ENCODE data around the gene DDX10. TPM values are rescaled to one million over a fixed set of nuclear protein-coding genes. Genes with fewer than 3 reads are reported as not detected.
"Not testable (repeated sequence)": the region's sequence is repeated elsewhere in the genome, so short reads cannot be mapped to it uniquely, and the experiment has no call there.

The DDX10 gene
- total RNA-seq, 2 donors from 2014 or later, result 25.0 to 45.3 TPM

DNA sequence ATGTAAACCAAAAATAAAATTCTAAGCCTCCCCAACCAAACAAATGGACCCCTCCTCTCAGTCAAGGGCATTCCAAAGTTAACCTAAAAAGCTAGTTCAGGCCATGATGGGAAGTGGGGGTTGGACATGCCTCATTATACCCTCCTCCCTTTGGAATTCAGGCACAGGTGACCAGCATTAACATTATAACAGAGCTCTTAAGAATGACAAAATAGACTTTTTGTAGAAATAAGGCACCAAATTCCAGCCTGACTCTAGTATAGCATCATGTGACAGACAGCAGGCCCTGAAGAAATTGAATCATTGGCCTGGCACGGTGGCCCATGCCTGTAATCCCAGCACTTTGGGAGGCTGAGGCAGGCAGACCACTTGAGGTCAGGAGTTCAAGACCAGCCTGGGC is 23.1 kb upstream of the DDX10 start:
- H3K4me1 Mint-ChIP-seq; H3K27ac Mint-ChIP-seq; H3K36me3 Mint-ChIP-seq (ENCODE audit: low read depth); ATAC-seq (replicated peaks); H3K9me3 Mint-ChIP-seq; H3K27me3 Mint-ChIP-seq; H3K4me3 Mint-ChIP-seq: not testable (repeated sequence)

DNA sequence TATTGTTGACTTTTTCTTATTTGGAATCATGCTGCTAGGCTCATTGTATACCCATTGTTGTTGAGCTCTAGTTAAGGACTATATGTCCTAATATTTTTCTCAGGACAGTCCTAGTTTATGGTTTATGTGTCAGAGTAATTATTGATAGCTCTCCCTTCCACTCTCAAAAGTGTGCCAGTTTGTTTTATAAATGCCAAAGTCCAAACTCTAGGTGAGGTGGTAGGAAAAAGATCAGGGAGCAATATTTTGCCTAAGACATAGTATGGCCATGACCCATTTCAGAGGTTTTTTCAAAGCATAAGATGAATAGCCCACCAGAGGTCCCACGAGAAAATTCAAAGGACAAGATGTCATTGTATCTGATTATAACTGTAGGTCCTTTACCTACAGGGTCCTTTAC is 20.9 kb upstream of the DDX10 start:
- no peak overlapping the region for H3K27ac Mint-ChIP-seq
- H3K4me3 Mint-ChIP-seq, result no peak overlapping the region
- no peak for ATAC-seq (replicated peaks)
- no peaks in the 10 kb centered on the region for H3K36me3 Mint-ChIP-seq (ENCODE audit: low read depth)
- H3K4me1 Mint-ChIP-seq, result no peaks in the 10 kb centered on the region
- peaks cover 6% of the 10 kb centered on the region for H3K27me3 Mint-ChIP-seq
- H3K9me3 Mint-ChIP-seq, result no peaks in the 10 kb centered on the region

DNA sequence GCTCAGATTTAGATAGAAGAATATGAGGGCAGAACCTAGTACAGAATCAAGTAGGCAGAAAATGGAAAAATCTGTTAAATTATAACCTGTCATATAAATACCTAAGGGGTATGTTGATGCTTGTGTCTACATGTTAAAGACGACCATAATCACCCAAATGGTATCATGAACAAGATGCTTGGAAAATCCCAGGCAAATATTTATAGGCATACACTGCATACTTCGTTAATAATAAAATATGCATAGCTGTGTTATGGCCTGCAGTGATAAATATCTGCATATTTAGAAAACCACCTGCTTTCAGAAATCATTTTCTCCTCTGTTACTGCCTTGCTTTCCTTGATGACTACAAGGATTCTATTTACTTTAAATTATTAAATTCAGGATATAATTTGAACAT is 18.9 kb upstream of the DDX10 start:
- Mint-ChIP-seq H3K27ac (no peak overlapping the region), H3K4me1 (no peaks in the 10 kb centered on the region), H3K36me3 (ENCODE audit: low read depth) (no peaks in the 10 kb centered on the region), H3K27me3 (peaks cover 6% of the 10 kb centered on the region), H3K9me3 (no peaks in the 10 kb centered on the region), H3K4me3 (no peak overlapping the region)
- no peak for ATAC-seq (replicated peaks)

DNA sequence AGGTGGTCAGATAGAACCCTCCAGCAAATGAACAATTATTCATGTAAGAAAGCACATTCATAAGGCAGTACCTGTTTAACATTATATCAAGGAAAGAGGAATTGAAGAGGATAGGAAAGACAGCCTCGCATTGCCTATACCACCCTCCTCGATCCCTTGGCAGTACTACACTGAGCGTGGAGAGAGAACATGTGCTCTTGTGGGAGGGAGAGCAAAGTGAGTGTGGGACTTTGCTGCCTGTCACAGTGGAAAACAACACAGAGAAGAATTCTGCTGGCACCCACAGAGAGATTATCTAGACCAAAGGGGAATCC is 17.5 kb upstream of the DDX10 start:
- H3K36me3 Mint-ChIP-seq (ENCODE audit: low read depth), result no peaks in the 10 kb centered on the region
- no peak for ATAC-seq (replicated peaks)
- peaks cover 6% of the 10 kb centered on the region for H3K27me3 Mint-ChIP-seq
- H3K27ac Mint-ChIP-seq, result no peak overlapping the region
- no peaks in the 10 kb centered on the region for H3K9me3 Mint-ChIP-seq
- no peak overlapping the region for H3K4me3 Mint-ChIP-seq
- no peaks in the 10 kb centered on the region for H3K4me1 Mint-ChIP-seq

DNA sequence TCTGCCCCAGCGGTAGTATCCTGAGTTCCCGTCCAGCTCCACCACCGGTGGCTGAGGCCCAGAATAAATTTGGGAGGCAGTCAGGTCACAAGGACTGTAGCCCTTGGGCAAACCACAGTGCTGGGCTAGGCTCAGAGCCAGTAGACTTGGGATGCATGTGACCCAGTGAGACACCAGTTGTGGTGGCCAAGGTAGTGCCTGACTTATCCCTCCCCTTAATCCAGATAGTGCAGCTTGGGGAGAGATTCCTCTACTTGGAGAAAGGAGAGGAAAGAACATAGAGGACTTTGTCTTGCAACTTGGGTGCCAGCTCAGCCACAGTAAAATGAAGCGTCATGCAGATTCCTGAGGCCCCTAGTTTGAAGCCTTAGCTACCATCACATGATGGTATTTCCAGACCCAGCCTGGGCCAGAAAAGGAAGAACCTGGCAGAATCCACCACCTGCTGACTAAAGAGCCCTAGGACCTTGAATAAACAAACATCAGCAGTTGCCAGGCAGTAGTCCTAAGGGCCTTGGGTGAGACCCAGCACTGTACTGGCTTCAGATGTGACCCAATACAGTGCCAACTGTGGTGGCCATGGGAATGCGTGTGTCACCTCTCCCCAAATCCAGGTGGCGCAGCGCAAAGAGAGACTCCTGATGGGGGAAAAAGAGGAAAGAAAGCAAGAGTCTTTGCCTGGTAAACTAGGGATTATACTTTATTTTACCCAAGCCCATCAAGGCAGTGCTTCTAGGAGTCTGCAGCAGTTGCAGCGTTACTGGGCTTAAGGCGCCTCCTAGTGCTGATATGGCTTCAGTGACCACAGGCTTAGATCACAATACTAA is 17.0 kb upstream of the DDX10 start:
- H3K9me3 Mint-ChIP-seq, result no peaks in the 10 kb centered on the region
- no peaks in the 10 kb centered on the region for H3K36me3 Mint-ChIP-seq (ENCODE audit: low read depth)
- ATAC-seq (replicated peaks), result peak; percentile 91
- H3K4me3 Mint-ChIP-seq, result no peak overlapping the region
- H3K4me1 Mint-ChIP-seq, result no peaks in the 10 kb centered on the region
- no peak overlapping the region for H3K27ac Mint-ChIP-seq
- H3K27me3 Mint-ChIP-seq, result peaks cover 4% of the 10 kb centered on the region

DNA sequence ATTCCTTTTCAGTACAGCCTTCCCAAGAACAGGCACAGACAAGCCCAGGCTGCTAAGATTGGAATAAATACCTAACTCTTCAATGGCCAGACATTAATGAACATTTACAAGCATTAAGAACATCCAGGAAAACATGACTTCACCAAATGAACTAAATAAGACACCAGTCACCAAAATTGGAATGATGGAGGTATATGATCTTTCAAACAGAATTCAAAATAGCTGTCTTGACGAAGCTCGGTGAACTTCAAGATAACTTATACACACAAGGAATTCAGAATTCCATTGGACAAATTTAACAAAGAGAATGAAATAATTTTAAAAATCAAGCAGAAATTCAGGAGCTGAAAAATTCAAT is 16.4 kb upstream of the DDX10 start:
- H3K36me3 Mint-ChIP-seq (ENCODE audit: low read depth), result no peaks in the 10 kb centered on the region
- no peak overlapping the region for H3K27ac Mint-ChIP-seq
- H3K4me3 Mint-ChIP-seq, result no peak overlapping the region
- H3K4me1 Mint-ChIP-seq, result no peaks in the 10 kb centered on the region
- no peaks in the 10 kb centered on the region for H3K9me3 Mint-ChIP-seq
- H3K27me3 Mint-ChIP-seq, result peaks cover 4% of the 10 kb centered on the region
- no peak for ATAC-seq (replicated peaks)

DNA sequence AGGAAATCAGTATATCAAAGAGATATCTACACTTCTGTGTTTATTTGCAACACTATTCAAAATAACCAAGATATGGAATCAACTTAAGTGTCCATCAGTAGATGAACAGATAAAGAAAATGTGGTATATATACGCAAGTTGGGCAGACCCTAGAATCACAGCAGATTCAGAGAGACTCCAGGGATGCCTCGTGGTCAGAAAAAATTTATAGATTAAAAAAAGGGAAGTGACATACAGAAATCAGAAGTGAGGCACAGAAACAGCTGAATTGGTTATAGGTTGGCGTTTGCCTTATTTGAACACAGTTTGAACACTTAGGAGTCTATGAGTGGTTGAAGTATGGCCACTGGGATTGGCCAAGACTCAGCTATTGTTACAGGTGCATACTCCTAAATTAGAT is 10.8 kb upstream of the DDX10 start:
- not testable (repeated sequence) for H3K27me3 Mint-ChIP-seq; H3K9me3 Mint-ChIP-seq; ATAC-seq (replicated peaks); H3K4me1 Mint-ChIP-seq; H3K4me3 Mint-ChIP-seq; H3K36me3 Mint-ChIP-seq (ENCODE audit: low read depth); H3K27ac Mint-ChIP-seq

DNA sequence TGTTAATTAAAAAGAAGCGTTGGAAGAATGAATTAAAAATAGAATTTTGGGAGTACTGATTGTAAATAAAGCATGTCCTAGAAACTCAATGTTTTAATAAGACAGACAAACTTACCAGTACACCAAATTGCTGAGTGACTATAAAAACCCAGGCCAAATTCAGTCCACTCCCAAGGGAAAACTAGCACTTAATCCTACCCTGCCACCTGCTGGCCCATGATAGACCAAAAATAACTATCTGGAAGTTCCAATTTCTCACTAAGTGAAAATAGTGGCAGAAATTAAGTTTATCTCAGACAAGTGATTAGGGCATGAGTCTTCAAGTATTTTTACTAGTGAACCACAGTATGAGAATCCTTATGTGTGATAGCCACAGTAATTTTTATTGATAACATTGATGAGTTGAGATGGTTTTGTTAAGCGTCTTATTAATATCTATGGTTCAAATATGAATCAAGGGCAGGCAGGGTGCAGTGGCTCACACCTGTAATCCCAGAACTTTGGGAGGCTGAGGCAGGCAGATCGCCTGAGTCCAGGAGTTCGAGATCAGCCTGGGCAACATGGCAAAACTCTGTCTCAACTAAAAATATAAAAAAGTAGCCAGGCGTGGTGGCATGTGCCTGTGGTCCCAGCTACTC is 9.8 kb upstream of the DDX10 start:
- no peak for ATAC-seq (replicated peaks)
- no peaks in the 10 kb centered on the region for H3K9me3 Mint-ChIP-seq
- H3K4me1 Mint-ChIP-seq, result no peaks in the 10 kb centered on the region

DNA sequence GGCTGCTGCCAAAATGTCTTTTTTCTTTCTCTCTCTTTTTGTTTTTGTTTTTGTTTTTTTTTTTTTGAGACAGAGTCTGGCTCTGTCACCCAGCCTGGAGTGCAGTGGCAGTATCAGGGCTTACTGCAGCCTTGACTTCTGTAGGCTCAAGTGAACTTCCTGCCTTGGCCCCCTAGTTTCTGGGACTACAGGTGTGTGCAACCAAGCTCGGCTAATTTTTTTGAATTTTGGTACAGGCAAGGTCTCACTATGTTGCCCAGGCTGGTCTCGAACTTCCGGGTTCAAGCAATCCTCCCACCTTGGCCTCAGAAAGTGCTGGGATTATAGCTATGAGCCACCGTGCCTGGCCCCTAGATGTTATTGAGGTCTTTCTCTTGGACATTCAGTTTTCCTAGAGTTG is 2.2 kb upstream of the DDX10 start:
- H3K4me3 Mint-ChIP-seq, result no peak overlapping the region
- H3K4me1 Mint-ChIP-seq, result peaks cover 20% of the 10 kb centered on the region
- ATAC-seq (replicated peaks), result no peak
- H3K9me3 Mint-ChIP-seq, result no peaks in the 10 kb centered on the region
- peaks cover 19% of the 10 kb centered on the region for H3K36me3 Mint-ChIP-seq (ENCODE audit: low read depth)
- no peak overlapping the region for H3K27ac Mint-ChIP-seq
- no peaks in the 10 kb centered on the region for H3K27me3 Mint-ChIP-seq

More for the DNA sequence above, 9.8 kb upstream of the DDX10 start:
- Mint-ChIP-seq H3K27me3 (no peaks in the 10 kb centered on the region), H3K27ac (no peak overlapping the region), H3K36me3 (ENCODE audit: low read depth) (no peaks in the 10 kb centered on the region), H3K4me3 (no peak overlapping the region)

DNA sequence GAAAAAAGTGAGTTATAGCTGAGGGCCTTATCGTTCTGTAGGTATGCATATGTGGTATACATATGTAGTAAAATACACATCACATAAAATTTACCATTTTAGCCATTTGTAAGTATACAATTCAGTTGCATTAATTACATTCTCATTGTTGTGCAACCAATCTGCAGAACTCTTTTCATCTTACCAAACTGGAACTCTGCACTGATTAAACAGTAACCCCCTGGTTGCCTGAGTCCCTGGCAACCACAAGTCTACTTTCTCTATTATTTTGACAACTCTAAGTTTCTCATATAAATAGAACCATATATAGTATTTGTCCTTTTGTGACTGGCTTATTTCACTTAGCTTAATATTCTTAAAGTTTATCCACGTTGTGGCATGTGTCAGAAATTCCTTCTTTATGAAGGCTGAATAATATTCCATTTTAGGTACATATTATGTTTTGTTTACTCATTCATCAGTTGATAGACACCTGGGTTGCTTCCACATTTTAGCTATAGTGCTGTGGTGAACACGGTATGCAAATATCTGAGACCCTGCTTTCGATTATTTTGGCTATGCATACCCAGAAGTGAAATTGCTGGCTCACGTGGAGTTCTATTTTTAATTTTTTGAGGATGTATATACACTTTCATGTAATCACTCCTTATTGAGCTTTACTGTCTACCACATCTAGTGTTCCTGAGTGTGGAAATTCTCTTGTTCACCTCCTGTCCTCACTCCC is 1.6 kb upstream of the DDX10 start:
- Mint-ChIP-seq H3K36me3 (ENCODE audit: low read depth) (peaks cover 24% of the 10 kb centered on the region), H3K4me3 (no peak overlapping the region)
- no peak for ATAC-seq (replicated peaks)

DNA sequence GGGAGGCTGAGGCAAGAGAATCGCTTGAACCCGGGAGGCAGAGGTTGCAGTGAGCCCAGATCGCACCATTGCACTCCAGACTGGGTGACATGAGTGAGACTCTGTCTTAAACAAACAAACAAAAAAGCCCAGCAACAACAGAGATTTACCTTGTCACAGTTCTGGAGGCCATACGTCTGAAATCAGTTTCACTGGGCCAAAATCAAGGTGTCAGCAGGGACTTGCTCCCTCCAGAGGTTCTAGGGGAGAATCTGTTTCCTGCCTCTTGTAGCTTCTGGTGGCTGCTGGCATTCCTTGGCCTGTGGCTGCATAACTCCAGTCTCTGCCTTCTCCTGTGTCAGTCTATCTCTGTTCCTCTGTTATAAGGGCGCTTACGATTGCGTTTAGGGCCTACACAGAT is 1.5 kb downstream of the DDX10 start:
- Mint-ChIP-seq H3K4me1 (peaks cover 39% of the 10 kb centered on the region), H3K9me3 (no peaks in the 10 kb centered on the region), H3K36me3 (ENCODE audit: low read depth) (peaks cover 47% of the 10 kb centered on the region), H3K27me3 (no peaks in the 10 kb centered on the region), H3K27ac (peak overlapping the region; percentile 98), H3K4me3 (peak overlapping the region; percentile 100)
- ATAC-seq (replicated peaks), result no peak

More for the DNA sequence above, 1.6 kb upstream of the DDX10 start:
- H3K4me1 Mint-ChIP-seq, result peaks cover 22% of the 10 kb centered on the region
- H3K27ac Mint-ChIP-seq, result no peak overlapping the region
- H3K27me3 Mint-ChIP-seq, result no peaks in the 10 kb centered on the region
- no peaks in the 10 kb centered on the region for H3K9me3 Mint-ChIP-seq

DNA sequence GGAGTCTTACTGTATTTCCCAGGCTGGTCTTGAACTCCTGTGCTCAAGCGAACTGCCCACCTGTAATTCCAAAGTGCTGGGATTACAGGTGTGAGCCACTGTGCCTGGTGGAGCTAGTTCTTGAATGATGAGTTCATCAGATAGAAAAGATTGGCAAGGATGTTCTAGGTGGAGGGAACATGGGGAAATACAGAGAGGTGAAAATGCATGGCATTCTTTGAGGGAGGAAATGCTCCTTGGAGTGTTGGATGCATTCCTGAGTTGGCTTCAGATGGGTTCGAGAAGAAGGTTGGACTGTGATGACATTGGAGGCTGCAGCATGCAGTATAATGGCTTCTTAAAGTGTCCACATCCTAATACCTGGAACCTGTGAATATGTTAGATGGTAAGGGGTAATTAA is 4.4 kb downstream of the DDX10 start:
- ATAC-seq (replicated peaks), result no peak
- H3K27me3 Mint-ChIP-seq, result no peaks in the 10 kb centered on the region

DNA sequence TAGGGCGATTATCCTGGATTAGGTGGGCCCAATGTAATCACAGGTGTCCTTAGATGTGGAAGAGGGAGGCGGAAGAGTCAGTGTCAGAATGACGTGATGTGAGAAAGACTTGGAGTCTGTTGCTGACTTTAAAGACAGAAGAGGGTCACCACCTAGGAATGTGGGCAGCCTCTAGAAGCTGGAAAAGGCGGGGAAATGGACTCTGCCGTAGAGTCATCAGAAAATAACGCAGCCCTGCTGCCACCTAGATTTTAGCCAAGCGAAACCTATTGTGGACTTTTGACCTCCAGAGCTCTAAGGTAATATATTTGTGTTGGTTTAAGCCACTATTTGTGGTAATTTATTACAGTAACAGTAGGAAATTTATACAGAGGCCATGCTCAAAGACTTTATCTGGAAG is 4.8 kb downstream of the DDX10 start:
- peak overlapping the region; percentile 40 for H3K27ac Mint-ChIP-seq
- peaks cover 63% of the 10 kb centered on the region for H3K36me3 Mint-ChIP-seq (ENCODE audit: low read depth)
- no peaks in the 10 kb centered on the region for H3K9me3 Mint-ChIP-seq
- no peak overlapping the region for H3K4me3 Mint-ChIP-seq
- H3K27me3 Mint-ChIP-seq, result no peaks in the 10 kb centered on the region
- peaks cover 50% of the 10 kb centered on the region for H3K4me1 Mint-ChIP-seq
- no peak for ATAC-seq (replicated peaks)

More for the DNA sequence above, 4.4 kb downstream of the DDX10 start:
- H3K36me3 Mint-ChIP-seq (ENCODE audit: low read depth), result peaks cover 60% of the 10 kb centered on the region
- H3K4me1 Mint-ChIP-seq, result peaks cover 50% of the 10 kb centered on the region
- peak overlapping the region; percentile 40 for H3K27ac Mint-ChIP-seq
- no peak overlapping the region for H3K4me3 Mint-ChIP-seq
- H3K9me3 Mint-ChIP-seq, result no peaks in the 10 kb centered on the region

DNA sequence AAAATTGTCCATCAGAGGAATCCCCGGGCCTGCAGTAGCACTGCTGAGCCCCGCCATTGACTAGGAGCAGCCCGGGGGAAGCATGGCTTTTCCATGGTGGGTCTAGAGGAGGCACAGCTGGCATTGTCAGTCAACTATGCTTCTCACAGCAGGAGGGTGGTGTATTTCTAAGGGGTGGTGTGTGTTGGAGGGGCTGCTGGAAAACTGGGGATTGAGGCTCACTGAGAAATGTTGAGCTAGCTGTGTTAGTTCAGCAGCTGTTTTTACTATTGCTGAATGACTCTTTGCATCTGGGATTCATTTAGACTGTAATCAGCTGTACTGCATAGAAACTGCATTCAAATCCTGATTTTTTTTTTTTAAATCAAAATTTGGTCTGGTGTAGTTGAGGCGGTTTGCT is 5.6 kb downstream of the DDX10 start:
- peaks cover 50% of the 10 kb centered on the region for H3K4me1 Mint-ChIP-seq
- H3K4me3 Mint-ChIP-seq, result no peak overlapping the region
- H3K27ac Mint-ChIP-seq, result peak overlapping the region; percentile 23

DNA sequence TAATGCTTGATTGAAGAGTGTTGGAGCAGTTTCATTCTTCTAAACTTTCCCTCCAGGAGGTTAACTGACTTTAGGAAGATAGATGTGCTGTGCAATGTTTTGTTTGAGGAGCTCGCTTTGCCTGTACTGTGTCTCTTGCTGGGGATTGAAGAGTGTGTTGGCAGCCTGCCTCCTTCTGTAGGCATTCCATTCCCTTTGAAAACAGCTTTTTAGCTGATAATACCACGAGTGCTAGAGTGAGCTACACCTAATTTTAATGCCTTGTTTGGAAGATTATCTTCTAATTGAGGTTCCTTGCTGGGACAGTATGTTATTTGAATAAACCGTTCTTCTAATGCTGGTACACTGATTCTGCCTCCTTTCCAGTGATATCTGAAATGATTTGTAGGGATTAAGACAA is 7.2 kb downstream of the DDX10 start:
- Mint-ChIP-seq H3K4me3 (no peak overlapping the region), H3K4me1 (peaks cover 36% of the 10 kb centered on the region), H3K27ac (no peak overlapping the region), H3K36me3 (ENCODE audit: low read depth) (peaks cover 73% of the 10 kb centered on the region), H3K27me3 (no peaks in the 10 kb centered on the region), H3K9me3 (no peaks in the 10 kb centered on the region)
- no peak for ATAC-seq (replicated peaks)

More for the DNA sequence above, 5.6 kb downstream of the DDX10 start:
- H3K36me3 Mint-ChIP-seq (ENCODE audit: low read depth), result peaks cover 65% of the 10 kb centered on the region
- H3K9me3 Mint-ChIP-seq, result no peaks in the 10 kb centered on the region
- no peaks in the 10 kb centered on the region for H3K27me3 Mint-ChIP-seq
- no peak for ATAC-seq (replicated peaks)
